ENCODE results near the gene RNF125. TPM values are rescaled to one million over a fixed set of nuclear protein-coding genes. Genes with fewer than 3 reads are reported as not detected.

Gene RNF125
- total RNA-seq, 1 donor from 2014 or later, result 1.6 TPM

- DNase-seq (ENCODE audit: extremely low read depth, low read depth, low spot score), result no peak
These were observed 3.3 kb downstream of the RNF125 start for GRCh38 chr18:32021756-32022564.

GRCh38 chr18:32025744-32026143 lies 7.1 kb downstream of the RNF125 start:
- no peak for DNase-seq (ENCODE audit: extremely low read depth, low read depth, low spot score)

GRCh38 chr18:32026491-32027086 lies 8.0 kb downstream of the RNF125 start:
- no peak for DNase-seq (ENCODE audit: extremely low read depth, low read depth, low spot score)

GRCh38 chr18:32029558-32029957 lies 10.9 kb downstream of the RNF125 start:
- no peak for DNase-seq (ENCODE audit: extremely low read depth, low read depth, low spot score)

GRCh38 chr18:32032609-32033008 lies 14.0 kb downstream of the RNF125 start:
- DNase-seq (ENCODE audit: extremely low read depth, low read depth, low spot score), result no peak

GRCh38 chr18:32036506-32037180 lies 18.0 kb downstream of the RNF125 start:
- no peak for DNase-seq (ENCODE audit: extremely low read depth, low read depth, low spot score)

GRCh38 chr18:32037616-32038015 lies 19.0 kb downstream of the RNF125 start:
- no peak for DNase-seq (ENCODE audit: extremely low read depth, low read depth, low spot score)

- DNase-seq (ENCODE audit: extremely low read depth, low read depth, low spot score), result no peak
These were observed 22.3 kb downstream of the RNF125 start for GRCh38 chr18:32040936-32041335.

GRCh38 chr18:32042337-32042736 lies 23.7 kb downstream of the RNF125 start:
- no peak for DNase-seq (ENCODE audit: extremely low read depth, low read depth, low spot score)

GRCh38 chr18:32048507-32049091 lies 30.0 kb downstream of the RNF125 start:
- DNase-seq (ENCODE audit: extremely low read depth, low read depth, low spot score), result no peak

GRCh38 chr18:32049393-32050171 lies 31.0 kb downstream of the RNF125 start:
- no peak for DNase-seq (ENCODE audit: extremely low read depth, low read depth, low spot score)

GRCh38 chr18:32056613-32057358 lies 38.2 kb downstream of the RNF125 start:
- DNase-seq (ENCODE audit: extremely low read depth, low read depth, low spot score), result no peak

- DNase-seq (ENCODE audit: extremely low read depth, low read depth, low spot score), result no peak
These were observed 39.1 kb downstream of the RNF125 start for GRCh38 chr18:32057624-32058165.

- no peak for DNase-seq (ENCODE audit: extremely low read depth, low read depth, low spot score)
These were observed 41.4 kb downstream of the RNF125 start for GRCh38 chr18:32060026-32060425.

GRCh38 chr18:32067375-32068167 lies 48.9 kb downstream of the RNF125 start:
- DNase-seq (ENCODE audit: extremely low read depth, low read depth, low spot score), result no peak

GRCh38 chr18:32072321-32072720 lies 53.7 kb downstream of the RNF125 start:
- DNase-seq (ENCODE audit: extremely low read depth, low read depth, low spot score), result no peak

- DNase-seq (ENCODE audit: extremely low read depth, low read depth, low spot score), result no peak
These were observed 55.6 kb downstream of the RNF125 start for GRCh38 chr18:32074206-32074605.

- DNase-seq (ENCODE audit: extremely low read depth, low read depth, low spot score), result no peak
These were observed 60.2 kb downstream of the RNF125 start for GRCh38 chr18:32078845-32079244.

GRCh38 chr18:32081881-32082280 lies 63.3 kb downstream of the RNF125 start:
- DNase-seq (ENCODE audit: extremely low read depth, low read depth, low spot score), result no peak

All from glomerular endothelial cell (primary cell).